ENCODE data around the gene ERAS. TPM values are rescaled to one million over a fixed set of nuclear protein-coding genes. Genes with fewer than 3 reads are reported as not detected.

The ERAS gene
- total and polyA plus RNA-seq, 2 of the 13 experiments (the other 11 are each of a cell fraction or from before 2014, with no cell fraction given) = 0.21 to 0.22 TPM

DNA sequence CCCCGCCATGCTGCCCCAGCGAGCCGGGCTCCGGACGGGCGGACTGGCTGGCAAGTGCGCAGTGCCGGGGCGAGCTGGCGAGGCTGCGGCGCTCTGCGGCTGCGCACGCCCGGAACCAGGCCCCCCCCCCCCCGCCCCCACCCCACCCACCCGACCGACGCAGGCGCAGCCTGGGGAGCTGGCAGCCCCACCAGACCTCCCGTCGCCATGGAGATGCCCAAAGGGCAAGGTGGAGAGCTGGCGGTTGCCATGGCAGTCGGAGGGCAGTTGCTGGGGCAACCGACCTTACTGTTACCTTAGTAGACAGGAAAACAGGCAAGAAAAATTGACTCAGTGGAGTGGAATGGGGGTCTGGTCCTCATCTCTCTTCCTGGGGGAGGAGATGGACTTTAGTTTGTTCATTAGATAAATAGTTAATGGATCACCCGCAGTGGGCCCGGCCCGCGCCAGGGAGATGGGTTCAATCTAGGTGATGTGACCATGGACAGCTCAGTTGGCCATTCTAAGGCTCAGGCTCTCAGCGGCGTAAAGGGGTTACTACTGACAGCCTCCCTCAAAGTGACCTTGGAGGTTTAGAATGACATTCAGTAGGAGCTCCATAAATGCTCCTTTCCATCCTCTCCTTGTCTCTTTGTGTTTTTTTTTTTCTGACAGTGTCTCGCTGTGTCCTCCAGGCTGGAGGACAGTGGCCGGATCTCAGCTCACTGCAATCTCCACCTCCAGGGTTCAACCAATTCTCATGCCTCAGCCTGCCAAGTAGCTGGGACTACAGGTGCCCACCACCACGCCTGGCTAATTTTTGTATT, 9.4 kb downstream of the ERAS start, which contains the start of gene PCSK1N (continued):
- TF ChIP-seq, protein P1, sequence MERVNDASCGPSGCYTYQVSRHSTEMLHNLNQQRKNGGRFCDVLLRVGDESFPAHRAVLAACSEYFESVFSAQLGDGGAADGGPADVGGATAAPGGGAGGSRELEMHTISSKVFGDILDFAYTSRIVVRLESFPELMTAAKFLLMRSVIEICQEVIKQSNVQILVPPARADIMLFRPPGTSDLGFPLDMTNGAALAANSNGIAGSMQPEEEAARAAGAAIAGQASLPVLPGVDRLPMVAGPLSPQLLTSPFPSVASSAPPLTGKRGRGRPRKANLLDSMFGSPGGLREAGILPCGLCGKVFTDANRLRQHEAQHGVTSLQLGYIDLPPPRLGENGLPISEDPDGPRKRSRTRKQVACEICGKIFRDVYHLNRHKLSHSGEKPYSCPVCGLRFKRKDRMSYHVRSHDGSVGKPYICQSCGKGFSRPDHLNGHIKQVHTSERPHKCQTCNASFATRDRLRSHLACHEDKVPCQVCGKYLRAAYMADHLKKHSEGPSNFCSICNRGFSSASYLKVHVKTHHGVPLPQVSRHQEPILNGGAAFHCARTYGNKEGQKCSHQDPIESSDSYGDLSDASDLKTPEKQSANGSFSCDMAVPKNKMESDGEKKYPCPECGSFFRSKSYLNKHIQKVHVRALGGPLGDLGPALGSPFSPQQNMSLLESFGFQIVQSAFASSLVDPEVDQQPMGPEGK (CRISPR knock-in tag; IDR thresholded peaks at IDR 0.05) = peak; percentile 18; the same call in 1 of the 2 replicates
- TF ChIP-seq FIP1L1 (IDR thresholded peaks at IDR 0.05; ENCODE audit: borderline replicate concordance, insufficient read depth, low read depth, low read length) (no peak), TEAD3 (CRISPR knock-in tag; optimal IDR thresholded peaks at IDR 0.05; ENCODE audit: borderline replicate concordance) (peak; percentile 51), RXRB (CRISPR knock-in tag; IDR thresholded peaks at IDR 0.05; ENCODE audit: borderline replicate concordance) (peak; percentile 42; the same call in 1 of the 2 replicates), HNF4A (CRISPR knock-in tag; IDR thresholded peaks at IDR 0.05) (peak; percentile 56), HNF4G (IDR thresholded peaks at IDR 0.05; ENCODE audit: borderline replicate concordance, low read depth, low read length) (peak; percentile 51), HNF4G (CRISPR knock-in tag; IDR thresholded peaks at IDR 0.05; ENCODE audit: borderline replicate concordance, low read depth) (no peak), ZNF770 (CRISPR knock-in tag; IDR thresholded peaks at IDR 0.05) (0 out of 2 replicates have a peak, but pooled peaks have one; percentile 19), HNF1B (CRISPR knock-in tag; IDR thresholded peaks at IDR 0.05) (0 out of 2 replicates have a peak, but pooled peaks have one; percentile 40), FOXC1 (CRISPR knock-in tag; IDR thresholded peaks at IDR 0.05; ENCODE audit: borderline replicate concordance) (no peak), PITX1 (CRISPR knock-in tag; IDR thresholded peaks at IDR 0.05) (peak; percentile 27; the same call in 1 of the 2 replicates), ZKSCAN5 (CRISPR knock-in tag; IDR thresholded peaks at IDR 0.05) (peak; percentile 43; the same call in 1 of the 2 replicates), EP300 (IDR thresholded peaks at IDR 0.05; ENCODE audit: low read depth in 2 of 2, low read length in 2 of 2) (peak in 1 of 2 experiments; percentile 15; a peak in 1 of 4 replicates), EP300 (CRISPR knock-in tag; IDR thresholded peaks at IDR 0.05; ENCODE audit: borderline replicate concordance) (no peak), ESRRA (CRISPR knock-in tag; IDR thresholded peaks at IDR 0.05; ENCODE audit: low read depth) (no peak), ZKSCAN8 (CRISPR knock-in tag; IDR thresholded peaks at IDR 0.05; ENCODE audit: borderline replicate concordance) (peak; percentile 95), FOSL2 (CRISPR knock-in tag; IDR thresholded peaks at IDR 0.05) (0 out of 2 replicates have a peak, but pooled peaks have one; percentile 14), RBFOX2 (IDR thresholded peaks at IDR 0.05; ENCODE audit: low read depth, low read length) (peak; percentile 48; the same call in 1 of the 2 replicates)
- TF ChIP-seq, protein P2, sequence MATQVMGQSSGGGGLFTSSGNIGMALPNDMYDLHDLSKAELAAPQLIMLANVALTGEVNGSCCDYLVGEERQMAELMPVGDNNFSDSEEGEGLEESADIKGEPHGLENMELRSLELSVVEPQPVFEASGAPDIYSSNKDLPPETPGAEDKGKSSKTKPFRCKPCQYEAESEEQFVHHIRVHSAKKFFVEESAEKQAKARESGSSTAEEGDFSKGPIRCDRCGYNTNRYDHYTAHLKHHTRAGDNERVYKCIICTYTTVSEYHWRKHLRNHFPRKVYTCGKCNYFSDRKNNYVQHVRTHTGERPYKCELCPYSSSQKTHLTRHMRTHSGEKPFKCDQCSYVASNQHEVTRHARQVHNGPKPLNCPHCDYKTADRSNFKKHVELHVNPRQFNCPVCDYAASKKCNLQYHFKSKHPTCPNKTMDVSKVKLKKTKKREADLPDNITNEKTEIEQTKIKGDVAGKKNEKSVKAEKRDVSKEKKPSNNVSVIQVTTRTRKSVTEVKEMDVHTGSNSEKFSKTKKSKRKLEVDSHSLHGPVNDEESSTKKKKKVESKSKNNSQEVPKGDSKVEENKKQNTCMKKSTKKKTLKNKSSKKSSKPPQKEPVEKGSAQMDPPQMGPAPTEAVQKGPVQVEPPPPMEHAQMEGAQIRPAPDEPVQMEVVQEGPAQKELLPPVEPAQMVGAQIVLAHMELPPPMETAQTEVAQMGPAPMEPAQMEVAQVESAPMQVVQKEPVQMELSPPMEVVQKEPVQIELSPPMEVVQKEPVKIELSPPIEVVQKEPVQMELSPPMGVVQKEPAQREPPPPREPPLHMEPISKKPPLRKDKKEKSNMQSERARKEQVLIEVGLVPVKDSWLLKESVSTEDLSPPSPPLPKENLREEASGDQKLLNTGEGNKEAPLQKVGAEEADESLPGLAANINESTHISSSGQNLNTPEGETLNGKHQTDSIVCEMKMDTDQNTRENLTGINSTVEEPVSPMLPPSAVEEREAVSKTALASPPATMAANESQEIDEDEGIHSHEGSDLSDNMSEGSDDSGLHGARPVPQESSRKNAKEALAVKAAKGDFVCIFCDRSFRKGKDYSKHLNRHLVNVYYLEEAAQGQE (IDR thresholded peaks at IDR 0.05; ENCODE audit: borderline replicate concordance in 1 of 2, low read depth in 1 of 2, low read length in 2 of 2) = peak; percentile 16 to 87

All from HepG2 (cell line).